ENCODE results near the gene CAMSAP2.

Gene CAMSAP2

DNA sequence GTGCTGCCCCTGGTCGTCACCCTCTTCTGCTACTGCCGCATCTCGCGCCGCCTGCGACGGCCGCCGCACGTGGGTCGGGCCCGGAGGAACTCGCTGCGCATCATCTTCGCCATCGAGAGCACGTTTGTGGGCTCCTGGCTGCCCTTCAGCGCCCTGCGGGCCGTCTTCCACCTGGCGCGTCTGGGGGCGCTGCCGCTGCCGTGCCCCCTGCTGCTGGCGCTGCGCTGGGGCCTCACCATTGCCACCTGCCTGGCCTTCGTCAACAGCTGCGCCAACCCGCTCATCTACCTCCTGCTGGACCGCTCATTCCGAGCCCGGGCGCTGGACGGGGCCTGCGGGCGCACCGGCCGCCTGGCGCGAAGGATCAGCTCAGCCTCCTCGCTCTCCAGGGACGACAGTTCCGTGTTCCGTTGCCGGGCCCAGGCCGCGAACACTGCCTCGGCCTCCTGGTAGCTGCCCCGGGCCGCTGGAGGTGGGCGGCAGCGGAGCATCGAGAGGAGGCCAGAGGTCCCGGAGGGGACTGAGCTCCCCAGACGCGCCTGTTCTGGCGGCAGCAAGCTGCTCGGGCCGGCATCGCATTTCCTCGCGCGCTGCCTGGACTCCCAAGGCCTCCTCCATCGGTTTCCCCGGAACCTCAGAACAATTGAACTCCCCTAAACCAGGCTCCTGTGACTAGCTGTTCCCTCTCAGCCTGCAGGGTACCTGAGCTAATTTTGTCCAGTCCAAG lies 135.1 kb downstream of the CAMSAP2 start:
- no peak for TF ChIP-seq CTCF (IDR thresholded peaks at IDR 0.05; ENCODE audit: insufficient read depth, low read length, missing control alignments)
- POLR2A ChIA-PET = interaction anchor here (0.6 kb wide), 1 partner anchor 246 kb away, joined by 4 read pairs; no protein-coding TSS in a partner anchor
- DNase-seq (ENCODE audit: low read depth, low spot score) = no peak
- CTCF ChIA-PET = interaction anchor here (0.6 kb wide), 1 partner anchor 64 kb away, joined by 3 read pairs; no protein-coding TSS in a partner anchor
- H3K4me3 ChIP-seq (ENCODE audit: low read depth, low read length) = peak overlapping the region; percentile 27

GRCh38 chr1:200874694-200875093 lies 136.0 kb downstream of the CAMSAP2 start:
- H3K4me3 ChIP-seq (ENCODE audit: low read depth, low read length) = no peak overlapping the region
- DNase-seq (ENCODE audit: low read depth, low spot score) = no peak
- no peak for TF ChIP-seq CTCF (IDR thresholded peaks at IDR 0.05; ENCODE audit: insufficient read depth, low read length, missing control alignments)
- CTCF ChIA-PET = interaction anchor here (0.6 to 3.0 kb wide), 2 partner anchors 16 to 65 kb away, joined by 3 to 10 read pairs; no protein-coding TSS in a partner anchor
- POLR2A ChIA-PET = no interaction called here

DNA sequence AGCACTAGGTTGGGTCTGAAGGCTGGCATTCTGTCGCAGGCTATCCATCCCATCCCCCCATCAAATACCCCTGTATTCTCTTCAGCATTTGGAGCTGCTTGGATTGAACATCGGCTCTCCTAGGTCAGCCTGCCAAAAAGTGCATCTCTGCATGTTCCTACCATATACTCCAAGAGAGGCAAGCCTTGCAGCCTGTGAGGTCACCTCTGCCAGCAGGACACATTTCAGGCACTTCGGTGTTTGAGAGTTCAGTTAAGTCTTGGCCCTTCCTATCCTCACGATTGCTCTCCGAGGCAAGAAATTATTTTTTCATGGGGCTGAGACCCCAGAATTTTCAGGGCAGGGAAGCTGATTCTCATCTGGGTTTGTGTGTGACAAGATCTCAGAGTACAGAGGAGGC lies 136.7 kb downstream of the CAMSAP2 start:
- no peak for DNase-seq (ENCODE audit: low read depth, low spot score)
- POLR2A ChIA-PET = no interaction called here
- H3K4me3 ChIP-seq (ENCODE audit: low read depth, low read length) = no peak overlapping the region
- CTCF ChIA-PET = interaction anchor here (1.0 to 3.0 kb wide), 2 partner anchors 15 to 253 kb away, joined by 5 to 10 read pairs; no protein-coding TSS in a partner anchor
- no peak for TF ChIP-seq CTCF (IDR thresholded peaks at IDR 0.05; ENCODE audit: insufficient read depth, low read length, missing control alignments)

DNA sequence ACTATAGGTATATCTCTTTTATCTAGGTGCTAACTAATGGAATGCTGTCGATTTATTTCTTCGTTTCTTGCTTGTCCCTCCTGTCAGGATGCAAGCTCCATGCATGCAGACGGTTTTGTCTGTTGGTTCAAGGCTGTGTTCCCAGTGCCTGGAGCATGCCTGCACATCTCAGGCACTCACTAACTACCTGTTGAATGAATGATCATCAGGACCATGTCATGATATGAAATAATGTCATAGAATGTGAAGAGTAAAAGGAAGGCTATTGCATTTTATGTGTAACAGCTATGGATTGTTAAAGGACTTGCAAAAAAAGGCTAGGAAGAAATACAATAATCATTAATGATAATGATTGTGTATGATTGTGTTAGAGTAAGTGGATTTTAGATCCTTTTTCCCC lies 138.3 kb downstream of the CAMSAP2 start:
- ChIA-PET CTCF (interaction anchor here (0.7 to 3.0 kb wide), 6 partner anchors 11 to 318 kb away, joined by 3 to 10 read pairs (median 4); no protein-coding TSS in a partner anchor), POLR2A (no interaction called here)
- no peak for TF ChIP-seq CTCF (IDR thresholded peaks at IDR 0.05; ENCODE audit: insufficient read depth, low read length, missing control alignments)
- DNase-seq (ENCODE audit: low read depth, low spot score) = no peak
- H3K4me3 ChIP-seq (ENCODE audit: low read depth, low read length) = no peak overlapping the region

DNA sequence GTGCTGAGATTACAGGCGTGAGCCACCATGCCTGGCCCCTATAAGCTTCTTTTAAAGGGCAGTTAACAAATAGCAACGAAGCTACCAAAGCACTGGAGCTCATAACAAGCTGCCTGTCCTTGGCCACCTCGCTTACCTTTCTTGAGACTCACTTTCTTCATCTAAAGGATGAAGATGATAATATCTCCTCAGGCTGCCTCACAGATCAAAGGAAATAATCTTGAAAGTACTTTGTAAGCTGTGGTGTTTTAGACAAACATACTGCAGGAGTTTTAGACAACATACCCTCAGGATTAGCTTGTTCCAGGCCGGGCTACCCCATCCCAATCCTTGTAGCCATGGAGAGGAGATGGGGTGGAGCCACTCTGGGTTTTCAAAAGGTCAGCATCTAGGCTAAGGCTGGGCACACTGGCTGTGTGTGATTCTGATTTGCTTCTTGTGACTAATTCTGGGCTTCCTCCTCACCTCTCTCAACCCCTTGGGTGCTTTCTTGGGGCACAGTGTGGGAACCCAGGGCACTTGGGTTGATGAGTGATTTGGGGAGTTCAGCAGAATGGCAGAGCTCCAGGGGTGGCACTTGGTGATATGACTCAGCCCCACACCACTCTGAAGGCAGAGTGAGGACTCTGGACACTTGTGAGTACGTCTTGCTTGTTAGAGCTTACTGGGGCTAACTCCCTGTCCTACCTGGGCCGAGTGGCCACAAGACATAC lies 139.3 kb downstream of the CAMSAP2 start:
- POLR2A ChIA-PET = interaction anchor here (0.6 kb wide), 1 partner anchor 190 kb away, joined by 3 read pairs; no protein-coding TSS in a partner anchor
- DNase-seq (ENCODE audit: low read depth, low spot score) = no peak
- H3K4me3 ChIP-seq (ENCODE audit: low read depth, low read length) = no peak overlapping the region
- no peak for TF ChIP-seq CTCF (IDR thresholded peaks at IDR 0.05; ENCODE audit: insufficient read depth, low read length, missing control alignments)
- CTCF ChIA-PET = interaction anchor here (0.8 to 3.0 kb wide), 6 partner anchors 10 to 319 kb away, joined by 3 to 10 read pairs (median 4); no protein-coding TSS in a partner anchor

GRCh38 chr1:200880212-200880611 lies 141.5 kb downstream of the CAMSAP2 start:
- POLR2A ChIA-PET = no interaction called here
- no peak overlapping the region for H3K4me3 ChIP-seq (ENCODE audit: low read depth, low read length)
- CTCF ChIA-PET = interaction anchor here (1.0 to 2.9 kb wide), 2 partner anchors 11 kb away, joined by 5 to 10 read pairs; no protein-coding TSS in a partner anchor
- no peak for TF ChIP-seq CTCF (IDR thresholded peaks at IDR 0.05; ENCODE audit: insufficient read depth, low read length, missing control alignments)
- DNase-seq (ENCODE audit: low read depth, low spot score) = no peak

Measured in AG04449 (cell line).